GM19023 (cell line): ENCODE results near the gene SNHG17.

Experiments
- ATAC-seq: cut with Tn5 transposase; IDR thresholded peaks from one replicate; pipeline ENCODE4 v1.9.1; 2021; ENCODE audit warnings: mild to moderate bottlenecking, moderate library complexity; ENCODE audit not compliant: unreplicated experiment

Gene SNHG17

DNA sequence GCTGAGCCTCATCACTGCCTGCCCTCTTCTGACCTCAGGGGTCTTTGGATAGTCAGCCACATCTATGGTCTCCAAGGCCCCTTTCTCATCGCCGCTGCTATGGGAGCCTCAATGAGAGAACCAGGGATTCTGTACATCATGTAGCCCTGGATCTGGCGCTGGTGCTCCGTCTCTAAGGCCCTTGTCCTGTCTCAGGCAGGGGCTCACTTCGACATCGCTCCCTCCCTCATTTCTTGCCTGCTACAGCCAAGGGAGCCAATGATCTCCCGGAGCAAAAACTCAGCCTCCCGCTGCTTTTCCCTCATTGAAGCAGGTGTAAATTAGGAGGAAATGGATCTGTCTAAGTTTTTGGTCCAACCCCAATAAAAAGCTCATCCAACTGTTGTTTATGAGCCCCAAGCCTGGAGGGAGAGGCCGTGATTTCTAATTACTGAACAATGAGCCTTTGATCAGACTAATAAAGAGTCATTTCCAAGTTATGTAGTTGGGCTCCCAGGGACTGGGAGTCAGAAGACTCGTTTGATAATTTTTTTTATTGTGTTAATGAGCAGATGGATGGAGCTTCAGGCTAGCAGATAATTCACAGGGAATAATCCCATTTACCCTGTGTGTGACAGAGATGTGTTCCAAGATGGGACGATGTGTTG lies 58.0 kb downstream of the SNHG17 start:
- ATAC-seq: no peak

- no peak for ATAC-seq
Measured at GRCh38 chr20:38373898-38374297, 61.2 kb downstream of the SNHG17 start.

DNA sequence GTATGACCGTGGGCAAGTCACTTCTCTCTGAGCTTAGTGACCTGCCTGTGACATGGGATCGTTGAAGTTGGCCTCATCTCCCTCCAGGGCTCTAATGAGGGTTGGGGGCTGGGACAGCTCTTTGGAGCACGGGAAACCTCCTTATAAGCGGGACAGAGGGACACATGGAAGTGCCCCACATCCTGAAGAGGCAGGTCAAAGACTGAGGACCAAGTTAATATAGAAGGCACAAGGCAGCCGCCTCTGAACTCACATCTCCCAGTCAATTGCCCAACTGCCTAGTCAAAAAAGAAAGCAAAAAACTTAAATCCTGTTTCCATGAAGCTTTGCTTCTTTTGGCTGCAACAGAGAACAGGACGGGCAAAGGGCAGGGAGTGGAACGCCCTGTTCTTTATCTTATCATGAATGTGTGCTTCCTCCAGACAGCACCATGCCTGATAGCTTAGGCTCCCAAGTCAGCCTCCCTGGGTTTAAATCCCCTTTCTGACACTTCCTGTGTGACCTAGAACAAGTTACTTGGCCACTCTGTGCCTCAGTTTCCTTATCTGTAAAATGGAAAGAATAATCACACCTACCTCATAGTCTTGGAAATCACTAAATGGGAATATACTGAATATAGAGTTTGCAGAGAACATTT lies 61.8 kb downstream of the SNHG17 start:
- ATAC-seq: no peak

GRCh38 chr20:38372806-38373205 lies 62.3 kb downstream of the SNHG17 start:
- ATAC-seq: no peak
